ENCODE data around the gene DUOX2. TPM values are rescaled to one million over a fixed set of nuclear protein-coding genes. Genes with fewer than 3 reads are reported as not detected.

DUOX2 gene
- total RNA-seq, 1 experiment from 2014 or later: 0.44 TPM

DNA sequence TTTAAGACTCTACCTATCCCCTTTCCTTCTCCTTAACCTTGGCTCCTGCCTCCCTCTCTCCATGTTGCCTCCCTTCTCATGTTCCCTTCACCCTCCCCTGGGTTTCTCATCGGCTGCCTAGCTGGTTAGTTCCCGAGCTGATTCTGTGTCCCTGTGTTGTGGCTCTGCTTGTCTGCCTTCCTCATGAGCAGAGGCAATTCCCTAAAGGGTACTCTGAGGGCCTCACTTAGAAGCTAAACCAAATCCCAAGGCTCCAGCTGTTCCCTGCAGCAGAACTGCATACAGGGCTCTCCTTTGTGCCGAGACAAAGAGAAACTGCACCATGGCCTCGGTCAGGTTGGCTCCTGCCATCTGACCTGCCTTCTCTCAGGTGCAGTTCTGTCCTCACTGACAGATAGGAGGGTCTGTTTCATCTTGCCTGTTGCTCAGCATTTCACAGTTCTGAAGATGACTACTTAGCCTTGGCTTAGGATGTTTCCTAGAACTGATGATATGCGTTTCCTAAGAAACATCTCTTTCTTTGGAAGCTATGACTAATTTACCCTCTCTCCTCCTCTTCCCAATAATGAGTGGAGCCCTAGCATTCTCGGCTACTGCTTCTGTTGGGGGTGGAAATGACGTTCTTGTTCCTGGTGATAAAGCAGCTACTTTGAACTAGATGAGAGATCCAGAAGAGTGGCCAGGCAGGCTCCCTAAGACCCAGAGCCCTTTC is 42.9 kb upstream of the DUOX2 start (continued):
- TF ChIP-seq, protein P1, sequence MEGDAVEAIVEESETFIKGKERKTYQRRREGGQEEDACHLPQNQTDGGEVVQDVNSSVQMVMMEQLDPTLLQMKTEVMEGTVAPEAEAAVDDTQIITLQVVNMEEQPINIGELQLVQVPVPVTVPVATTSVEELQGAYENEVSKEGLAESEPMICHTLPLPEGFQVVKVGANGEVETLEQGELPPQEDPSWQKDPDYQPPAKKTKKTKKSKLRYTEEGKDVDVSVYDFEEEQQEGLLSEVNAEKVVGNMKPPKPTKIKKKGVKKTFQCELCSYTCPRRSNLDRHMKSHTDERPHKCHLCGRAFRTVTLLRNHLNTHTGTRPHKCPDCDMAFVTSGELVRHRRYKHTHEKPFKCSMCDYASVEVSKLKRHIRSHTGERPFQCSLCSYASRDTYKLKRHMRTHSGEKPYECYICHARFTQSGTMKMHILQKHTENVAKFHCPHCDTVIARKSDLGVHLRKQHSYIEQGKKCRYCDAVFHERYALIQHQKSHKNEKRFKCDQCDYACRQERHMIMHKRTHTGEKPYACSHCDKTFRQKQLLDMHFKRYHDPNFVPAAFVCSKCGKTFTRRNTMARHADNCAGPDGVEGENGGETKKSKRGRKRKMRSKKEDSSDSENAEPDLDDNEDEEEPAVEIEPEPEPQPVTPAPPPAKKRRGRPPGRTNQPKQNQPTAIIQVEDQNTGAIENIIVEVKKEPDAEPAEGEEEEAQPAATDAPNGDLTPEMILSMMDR (IDR thresholded peaks at IDR 0.05 in 2 of 3, conservative IDR thresholded peaks at IDR 0.05 in 1 of 3; ENCODE audit: borderline replicate concordance in 1 of 3, insufficient read depth in 1 of 3, low read depth in 2 of 3, low read length in 2 of 3): no peak
- TF ChIP-seq SP1 (IDR thresholded peaks at IDR 0.05; ENCODE audit: low read depth) (no peak), CEBPB (IDR thresholded peaks at IDR 0.05; ENCODE audit: low read depth) (no peak), ZNF274 (IDR thresholded peaks at IDR 0.05; ENCODE audit: low read depth, low read length) (no peak)

DNA sequence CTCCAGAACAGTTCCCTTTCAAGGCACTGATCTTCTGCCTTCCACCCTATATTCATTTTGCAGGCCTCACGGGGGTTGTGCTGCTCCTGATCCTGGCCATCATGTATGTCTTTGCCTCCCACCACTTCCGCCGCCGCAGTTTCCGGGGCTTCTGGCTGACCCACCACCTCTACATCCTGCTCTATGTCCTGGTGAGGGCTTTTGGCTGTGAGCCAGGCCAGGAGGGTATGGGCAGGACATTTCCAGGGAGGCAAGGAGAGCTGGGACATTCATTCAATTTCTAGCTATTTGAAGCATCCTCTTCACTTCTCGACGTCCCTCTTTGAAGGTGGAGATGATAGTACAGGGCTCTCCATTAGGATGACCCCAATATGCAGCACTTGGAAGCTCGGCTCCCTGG is 41.8 kb upstream of the DUOX2 start:
- Histone ChIP-seq H3K4me1 (ENCODE audit: control insufficient read depth in 1 of 2, insufficient read depth in 2 of 2, low read length in 2 of 2) (no peaks in the 10 kb centered on the region), H3K9ac (ENCODE audit: low read length) (no peak overlapping the region), H3K9me2 (ENCODE audit: insufficient read depth) (no peaks in the 10 kb centered on the region), H3K27me3 (ENCODE audit: insufficient read depth, low read length) (no peaks in the 10 kb centered on the region), H3K79me2 (ENCODE audit: insufficient read depth, low read length) (no peaks in the 10 kb centered on the region), H3K4me2 (ENCODE audit: low read length) (no peak overlapping the region), H3K9me3 (ENCODE audit: control insufficient read depth in 1 of 2, insufficient read depth in 1 of 2, low read depth in 1 of 2, low read length in 2 of 2) (no peaks in the 10 kb centered on the region), H3K27ac (ENCODE audit: low read depth, low read length) (no peak overlapping the region), H4K20me1 (ENCODE audit: insufficient read depth) (no peaks in the 10 kb centered on the region), H3K4me3 (replicated peaks in 1 of 2; ENCODE audit: low read depth in 1 of 2, low read length in 2 of 2) (no peak overlapping the region), H3K36me3 (ENCODE audit: control insufficient read depth in 1 of 2, insufficient read depth in 2 of 2, low read length in 2 of 2) (no peaks in the 10 kb centered on the region; a peak in 1 of 4 replicates), H2AFZ (ENCODE audit: low read depth, low read length, poor library complexity, severe bottlenecking) (no peak overlapping the region)
- ChIA-PET CTCF (no interaction called here), POLR2A (no interaction called here), RAD21 (ENCODE audit: low non-redundant PET in 1 of 2, low total read pairs in 2 of 2, uncharacterized antibody in 2 of 2, unreplicated experiment in 2 of 2) (no interaction called here)
- BruUV-seq (replicated peaks): no TSS peak
- intact Hi-C loops (cut with micrococcal nuclease): no loop called here
- DNase-seq (ENCODE audit: low read depth, low spot score) (no peak), ATAC-seq (no peak)
- TF ChIP-seq EGR1 (IDR thresholded peaks at IDR 0.05; ENCODE audit: low read depth) (no peak), YY1 (IDR thresholded peaks at IDR 0.05; ENCODE audit: extremely low read depth, insufficient replicate concordance, low read depth, low read length) (no peak), POLR2A (IDR thresholded peaks at IDR 0.05; ENCODE audit: borderline replicate concordance, extremely low read depth, insufficient read depth, insufficient read length) (no peak), SIN3A (IDR thresholded peaks at IDR 0.05; ENCODE audit: low read depth) (no peak), RAD21 (IDR thresholded peaks at IDR 0.05; ENCODE audit: low read depth) (no peak), CBX3 (IDR thresholded peaks at IDR 0.05; ENCODE audit: low read depth) (no peak), ZNF274 (IDR thresholded peaks at IDR 0.05; ENCODE audit: low read depth, low read length) (no peak), EZH2 (IDR thresholded peaks at IDR 0.05) (no peak), TCF7L2 (IDR thresholded peaks at IDR 0.05; ENCODE audit: borderline replicate concordance, extremely low read depth, insufficient read depth, insufficient read length) (no peak)
- TF ChIP-seq, protein P2, sequence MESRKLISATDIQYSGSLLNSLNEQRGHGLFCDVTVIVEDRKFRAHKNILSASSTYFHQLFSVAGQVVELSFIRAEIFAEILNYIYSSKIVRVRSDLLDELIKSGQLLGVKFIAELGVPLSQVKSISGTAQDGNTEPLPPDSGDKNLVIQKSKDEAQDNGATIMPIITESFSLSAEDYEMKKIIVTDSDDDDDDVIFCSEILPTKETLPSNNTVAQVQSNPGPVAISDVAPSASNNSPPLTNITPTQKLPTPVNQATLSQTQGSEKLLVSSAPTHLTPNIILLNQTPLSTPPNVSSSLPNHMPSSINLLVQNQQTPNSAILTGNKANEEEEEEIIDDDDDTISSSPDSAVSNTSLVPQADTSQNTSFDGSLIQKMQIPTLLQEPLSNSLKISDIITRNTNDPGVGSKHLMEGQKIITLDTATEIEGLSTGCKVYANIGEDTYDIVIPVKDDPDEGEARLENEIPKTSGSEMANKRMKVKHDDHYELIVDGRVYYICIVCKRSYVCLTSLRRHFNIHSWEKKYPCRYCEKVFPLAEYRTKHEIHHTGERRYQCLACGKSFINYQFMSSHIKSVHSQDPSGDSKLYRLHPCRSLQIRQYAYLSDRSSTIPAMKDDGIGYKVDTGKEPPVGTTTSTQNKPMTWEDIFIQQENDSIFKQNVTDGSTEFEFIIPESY (IDR thresholded peaks at IDR 0.05; ENCODE audit: extremely low read depth, insufficient replicate concordance, low read length): no peak
- TF ChIP-seq, protein P3, sequence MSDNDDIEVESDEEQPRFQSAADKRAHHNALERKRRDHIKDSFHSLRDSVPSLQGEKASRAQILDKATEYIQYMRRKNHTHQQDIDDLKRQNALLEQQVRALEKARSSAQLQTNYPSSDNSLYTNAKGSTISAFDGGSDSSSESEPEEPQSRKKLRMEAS (IDR thresholded peaks at IDR 0.05): no peak
- TF ChIP-seq, protein P1 (IDR thresholded peaks at IDR 0.05 in 2 of 3, conservative IDR thresholded peaks at IDR 0.05 in 1 of 3; ENCODE audit: borderline replicate concordance in 1 of 3, insufficient read depth in 1 of 3, low read depth in 2 of 3, low read length in 2 of 3): no peak

Measured in HCT116 (cell line).